MM.1S (cell line): ENCODE data around the gene ANKRD31.
"Not testable (repeated sequence)": the region's sequence is repeated elsewhere in the genome, so short reads cannot be mapped to it uniquely, and the experiment has no call there.

Source experiments
- DNase-seq: peaks from one replicate; pipeline ENCODE4 v3.0.0-alpha.2; 2015
- H2AFZ ChIP-seq: fragments of 300-600 bp; sonication (generic); 2 replicates; pipeline ENCODE4 v1.6.0; 2016; ENCODE audit warnings: antibody characterized with exemption, low read length
- H3F3A ChIP-seq: fragments of 300-600 bp; sonication (generic); 2 replicates; pipeline ENCODE4 v1.6.1; 2016; ENCODE audit warnings: mild to moderate bottlenecking, antibody characterized with exemption, low read length, moderate library complexity, mixed read lengths; ENCODE audit not compliant: insufficient read depth
- H3K27ac ChIP-seq: fragments of 300-600 bp; sonication (generic); 2 replicates; pipeline ENCODE4 v1.5.1; 2016; ENCODE audit warnings: mild to moderate bottlenecking, low read length
- H3K27me3 ChIP-seq: fragments of 300-600 bp; sonication (generic); replicated peaks from 2 replicates; pipeline ENCODE4 v1.6.0; 2016; ENCODE audit warnings: low read length; ENCODE audit not compliant: insufficient read depth
- H3K36me3 ChIP-seq: fragments of 300-600 bp; sonication (generic); replicated peaks from 2 replicates; pipeline ENCODE4 v1.6.1; 2016; ENCODE audit warnings: mild to moderate bottlenecking, low read length, mixed read lengths; ENCODE audit not compliant: insufficient read depth
- H3K4me1 ChIP-seq: fragments of 300-600 bp; sonication (generic); 2 replicates; pipeline ENCODE4 v1.6.1; 2016; ENCODE audit warnings: low read length, mixed read lengths
- H3K4me2 ChIP-seq: fragments of 300-600 bp; sonication (generic); 2 replicates; pipeline ENCODE4 v1.6.0; 2016; ENCODE audit warnings: low read depth, low read length
- H3K4me3 ChIP-seq: fragments of 300-600 bp; sonication (generic); 2 replicates; pipeline ENCODE4 v1.5.1; 2016; ENCODE audit warnings: low read length, mixed read lengths
- H3K79me2 ChIP-seq: fragments of 300-600 bp; sonication (generic); 2 replicates; pipeline ENCODE4 v1.6.1; 2016; ENCODE audit warnings: mixed run types, low read length, mixed read lengths
- H3K9ac ChIP-seq: fragments of 300-600 bp; sonication (generic); 2 replicates; pipeline ENCODE4 v1.6.1; 2016; ENCODE audit warnings: low read length, mixed read lengths
- H3K9me2 ChIP-seq: fragments of 300-600 bp; sonication (generic); replicated peaks from 2 replicates; pipeline ENCODE4 v1.6.1; 2016; ENCODE audit warnings: mild to moderate bottlenecking, low read length, mixed read lengths; ENCODE audit not compliant: insufficient read depth
- H3K9me3 ChIP-seq: fragments of 300-600 bp; sonication (generic); replicated peaks from 2 replicates; pipeline ENCODE4 v1.6.1; 2016; ENCODE audit warnings: mild to moderate bottlenecking, low read length, mixed read lengths; ENCODE audit not compliant: insufficient read depth
- H4K20me1 ChIP-seq: fragments of 300-600 bp; sonication (generic); 2 replicates; pipeline ENCODE4 v1.6.1; 2016; ENCODE audit warnings: mild to moderate bottlenecking, low read length, moderate library complexity, mixed read lengths; ENCODE audit not compliant: insufficient read depth
- CTCF ChIP-seq: fragments of 300-600 bp; sonication (generic); IDR thresholded peaks from 2 replicates; pipeline ENCODE4 v1.5.1; 2016; ENCODE audit warnings: antibody characterized with exemption, low read length, mixed read lengths
- EZH2 ChIP-seq: fragments of 300-600 bp; sonication (generic); optimal IDR thresholded peaks from 2 replicates; pipeline ENCODE3; 2017; ENCODE audit warnings: low read depth, mild to moderate bottlenecking, antibody characterized with exemption, low read length, mixed read lengths
- EZH2phosphoT487 ChIP-seq: fragments of 300-600 bp; sonication (generic); IDR thresholded peaks from 2 replicates; pipeline ENCODE4 v1.6.1; 2018; ENCODE audit warnings: antibody characterized with exemption, low read length

The ANKRD31 gene

GRCh38 chr5:75168026-75168735, 68.5 kb downstream of the ANKRD31 start:
- no peaks in the 10 kb centered on the region for H4K20me1 ChIP-seq
- H3K9me3 ChIP-seq = no peaks in the 10 kb centered on the region
- TF ChIP-seq EZH2 (no peak), CTCF (no peak), EZH2phosphoT487 (no peak)
- H3K9ac ChIP-seq = no peak overlapping the region
- no peak overlapping the region for H3K4me3 ChIP-seq
- H3F3A ChIP-seq = no peaks in the 10 kb centered on the region
- no peak overlapping the region for H3K27ac ChIP-seq
- no peaks in the 10 kb centered on the region for H3K27me3 ChIP-seq
- H3K4me1 ChIP-seq = no peaks in the 10 kb centered on the region
- DNase-seq = no peak
- H3K9me2 ChIP-seq = no peaks in the 10 kb centered on the region
- no peak overlapping the region for H3K4me2 ChIP-seq
- no peak overlapping the region for H2AFZ ChIP-seq
- H3K36me3 ChIP-seq = no peaks in the 10 kb centered on the region
- H3K79me2 ChIP-seq = no peaks in the 10 kb centered on the region

- H3K36me3 ChIP-seq = no peaks in the 10 kb centered on the region
- H3K79me2 ChIP-seq = no peaks in the 10 kb centered on the region
- no peak overlapping the region for H3K9ac ChIP-seq
- no peak overlapping the region for H3K4me3 ChIP-seq
- no peaks in the 10 kb centered on the region for H3F3A ChIP-seq
- H3K9me3 ChIP-seq = no peaks in the 10 kb centered on the region
- H4K20me1 ChIP-seq = no peaks in the 10 kb centered on the region
- no peak for DNase-seq
- H3K9me2 ChIP-seq = no peaks in the 10 kb centered on the region
- no peak overlapping the region for H2AFZ ChIP-seq
- no peaks in the 10 kb centered on the region for H3K27me3 ChIP-seq
- H3K4me1 ChIP-seq = no peaks in the 10 kb centered on the region
- TF ChIP-seq EZH2phosphoT487 = no peak
- 0 out of 2 replicates have a peak, but pooled peaks have one; percentile 13 for TF ChIP-seq CTCF
- TF ChIP-seq EZH2 = no peak
- no peak overlapping the region for H3K27ac ChIP-seq
- no peak overlapping the region for H3K4me2 ChIP-seq
These were observed 69.3 kb downstream of the ANKRD31 start for GRCh38 chr5:75167345-75167744.

- H3F3A ChIP-seq, H3K9me3 ChIP-seq, H3K27ac ChIP-seq, DNase-seq, H2AFZ ChIP-seq, H3K4me1 ChIP-seq, H3K79me2 ChIP-seq, H3K4me3 ChIP-seq, H3K36me3 ChIP-seq, H3K4me2 ChIP-seq, H3K27me3 ChIP-seq, H3K9me2 ChIP-seq, H3K9ac ChIP-seq, H4K20me1 ChIP-seq: not testable (repeated sequence)
These were observed 75.2 kb downstream of the ANKRD31 start for GRCh38 chr5:75161508-75161907.

- H3K4me1 ChIP-seq = peaks cover 4% of the 10 kb centered on the region; the same call in 1 of the 2 replicates
- H3K27me3 ChIP-seq = no peaks in the 10 kb centered on the region
- no peak overlapping the region for H3K4me2 ChIP-seq
- no peak for TF ChIP-seq EZH2phosphoT487
- TF ChIP-seq CTCF = no peak
- no peak for TF ChIP-seq EZH2
- H2AFZ ChIP-seq = no peak overlapping the region
- H3K9ac ChIP-seq = no peak overlapping the region
- no peaks in the 10 kb centered on the region for H3F3A ChIP-seq
- H3K36me3 ChIP-seq = no peaks in the 10 kb centered on the region; the same call in 1 of the 2 replicates
- no peaks in the 10 kb centered on the region for H3K9me2 ChIP-seq
- no peaks in the 10 kb centered on the region for H3K79me2 ChIP-seq
- no peaks in the 10 kb centered on the region for H4K20me1 ChIP-seq
- DNase-seq = no peak
- H3K4me3 ChIP-seq = no peak overlapping the region
- no peak overlapping the region for H3K27ac ChIP-seq
- no peaks in the 10 kb centered on the region for H3K9me3 ChIP-seq
These were observed 80.1 kb downstream of the ANKRD31 start for GRCh38 chr5:75156585-75156984.
